Psoas muscle (tissue), 8 donors: ENCODE data around the gene SUSD5. TPM values are rescaled to one million over a fixed set of nuclear protein-coding genes. Genes with fewer than 3 reads are reported as not detected.

Source experiments
- ATAC-seq, 4 donors: fragments of 200-7000 bp; cut with Tn5 transposase; one replicate each; pipeline ENCODE4 v1.9.1; 2020; ENCODE audit warnings: moderate library complexity in 3 of 4, mild to moderate bottlenecking in 2 of 4
- DNase-seq, 2 donors: peaks; one replicate each; pipeline ENCODE4 v3.0.0-alpha.2; 2020
- H3K27ac ChIP-seq: fragments of 200-600 bp; one replicate; pipeline ENCODE4 v1.8.0; 2022
- H3K27me3 ChIP-seq, 3 donors: fragments of 200-600 bp in 1 of 3; one replicate each; pipeline versions ENCODE4 v1.6.1 to v1.8.0; 2013 to 2022; ENCODE audit warnings: low read length in 2 of 3, mild to moderate bottlenecking in 2 of 3, moderate library complexity in 1 of 3; ENCODE audit not compliant: insufficient read depth in 3 of 3
- H3K36me3 ChIP-seq, 2 donors: fragments of 200-600 bp in 1 of 2; one replicate each; pipeline versions ENCODE4 v1.6.1 to v1.8.0; 2013 to 2022; ENCODE audit warnings: low read depth in 1 of 2, mild to moderate bottlenecking in 1 of 2, moderate library complexity in 1 of 2; ENCODE audit not compliant: insufficient read depth in 1 of 2
- H3K4me1 ChIP-seq: fragments of 200-600 bp; one replicate; pipeline ENCODE4 v1.8.0; 2022
- H3K4me3 ChIP-seq: fragments of 200-600 bp; one replicate; pipeline ENCODE4 v1.8.0; 2022; ENCODE audit warnings: mild to moderate bottlenecking
- H3K9me3 ChIP-seq: fragments of 200-600 bp; one replicate; pipeline ENCODE4 v1.8.0; 2022
- WGBS, 3 donors: extraction: QIAGEN DNeasy Blood & Tissue Kit; methylation state at CpG; one replicate each; pipeline versions ENCODE4 v1.1.6 to v1.1.7; 2013; 5-methylcytosine and 5-hydroxymethylcytosine counted together
- intact Hi-C, 2 donors: fragments of 100-400 bp; cut with DNase I; formaldehyde crosslinking; loops; one replicate each; pipeline versions ENCODE4 v1.11.0 to v1.14.2; 2022
- polyA plus RNA-seq, 3 donors: library from polyadenylated mRNA; stranded (reverse); fragments of 200-250 nt; gene quantifications; one replicate each; pipeline ENCODE4 v1.2.3, GENCODE V29; 2013
- total RNA-seq, 4 donors: library from RNA; stranded (reverse); fragmentation: NEBNext Ultra II Directional in 2 of 4; extraction: Animal tissue kit (Norgen Biotek cat#: 25700) in 2 of 4; gene quantifications; one replicate each; pipeline versions ENCODE4 v1.2.1 to v1.2.4, GENCODE V29; 2021 to 2023
- TF ChIP-seq, protein P1 (sequence below): fragments of 200-600 bp; IDR thresholded peaks from one replicate; pipeline ENCODE4 v1.8.0; 2022; ENCODE audit warnings: antibody characterized with exemption
- donor health status: healthy with polysubstance abuse.
- donor health status: DM: no; HTN: no; CAD: no; lungs with moderate emphysema.
- donor health status: Bipolar disorder and iron deficiency.
- donor health status: healthy.
- donor health status: DM: yes; HTN: yes; CAD: no.
- donor health status: DM: no; HTN: no; CAD: no.
- donor health status: DM: no; HTN: no; CAD: no.
- donor health status: DM: yes; HTN: yes; CAD: no.

The SUSD5 gene
- total and polyA plus RNA-seq, 7 donors = 0.30 to 2.0 (median 0.71) TPM

DNA sequence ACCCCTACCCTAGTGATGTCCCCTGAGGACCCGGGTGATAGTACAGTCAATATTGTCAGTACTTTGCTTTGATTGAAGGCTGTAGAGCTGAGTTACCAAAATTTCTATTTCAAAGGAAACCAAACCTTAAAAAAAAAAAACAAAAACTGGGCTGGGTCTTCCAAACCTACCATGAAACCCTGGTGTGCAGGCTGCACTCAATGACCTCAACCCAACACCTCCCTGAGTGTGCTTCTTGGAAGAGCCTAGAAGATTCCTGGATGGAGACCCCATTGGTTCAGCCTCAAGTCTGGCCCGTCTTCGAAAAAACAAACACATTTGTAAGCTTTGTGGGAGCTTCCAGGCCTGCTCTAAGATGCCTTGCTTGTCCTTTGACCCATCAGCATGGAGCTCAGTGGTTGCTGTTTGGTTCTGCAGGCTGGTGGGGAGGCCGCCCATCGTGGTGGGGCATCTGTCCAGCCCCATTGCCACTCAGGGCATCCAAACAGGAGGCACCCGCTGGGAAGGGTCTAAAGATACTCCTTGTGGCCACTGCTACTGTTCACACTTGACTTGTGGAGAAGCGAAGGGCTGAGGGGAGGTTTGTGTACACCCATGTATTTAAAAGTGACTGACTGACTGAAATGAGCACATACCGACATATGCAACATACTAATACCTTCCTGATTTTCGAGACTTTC lies 72.6 kb downstream of the SUSD5 start:
- intact Hi-C loops = no loop called here
- TF ChIP-seq, protein P1, sequence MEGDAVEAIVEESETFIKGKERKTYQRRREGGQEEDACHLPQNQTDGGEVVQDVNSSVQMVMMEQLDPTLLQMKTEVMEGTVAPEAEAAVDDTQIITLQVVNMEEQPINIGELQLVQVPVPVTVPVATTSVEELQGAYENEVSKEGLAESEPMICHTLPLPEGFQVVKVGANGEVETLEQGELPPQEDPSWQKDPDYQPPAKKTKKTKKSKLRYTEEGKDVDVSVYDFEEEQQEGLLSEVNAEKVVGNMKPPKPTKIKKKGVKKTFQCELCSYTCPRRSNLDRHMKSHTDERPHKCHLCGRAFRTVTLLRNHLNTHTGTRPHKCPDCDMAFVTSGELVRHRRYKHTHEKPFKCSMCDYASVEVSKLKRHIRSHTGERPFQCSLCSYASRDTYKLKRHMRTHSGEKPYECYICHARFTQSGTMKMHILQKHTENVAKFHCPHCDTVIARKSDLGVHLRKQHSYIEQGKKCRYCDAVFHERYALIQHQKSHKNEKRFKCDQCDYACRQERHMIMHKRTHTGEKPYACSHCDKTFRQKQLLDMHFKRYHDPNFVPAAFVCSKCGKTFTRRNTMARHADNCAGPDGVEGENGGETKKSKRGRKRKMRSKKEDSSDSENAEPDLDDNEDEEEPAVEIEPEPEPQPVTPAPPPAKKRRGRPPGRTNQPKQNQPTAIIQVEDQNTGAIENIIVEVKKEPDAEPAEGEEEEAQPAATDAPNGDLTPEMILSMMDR = no peak
- no peak overlapping the region for H3K4me3 ChIP-seq
- no peak for DNase-seq
- WGBS, 3 donors = 71 to 87% (median 73%) methylated on average over 9 of the region's 9 CpGs
- no peaks in the 10 kb centered on the region for H3K27me3 ChIP-seq
- H3K36me3 ChIP-seq = peaks cover 0 to 25% of the 10 kb centered on the region in 2 donors
- peak in 1 of 4 donors; percentile 12 for ATAC-seq
- peaks cover 7% of the 10 kb centered on the region for H3K4me1 ChIP-seq
- no peaks in the 10 kb centered on the region for H3K9me3 ChIP-seq
- no peak overlapping the region for H3K27ac ChIP-seq

DNA sequence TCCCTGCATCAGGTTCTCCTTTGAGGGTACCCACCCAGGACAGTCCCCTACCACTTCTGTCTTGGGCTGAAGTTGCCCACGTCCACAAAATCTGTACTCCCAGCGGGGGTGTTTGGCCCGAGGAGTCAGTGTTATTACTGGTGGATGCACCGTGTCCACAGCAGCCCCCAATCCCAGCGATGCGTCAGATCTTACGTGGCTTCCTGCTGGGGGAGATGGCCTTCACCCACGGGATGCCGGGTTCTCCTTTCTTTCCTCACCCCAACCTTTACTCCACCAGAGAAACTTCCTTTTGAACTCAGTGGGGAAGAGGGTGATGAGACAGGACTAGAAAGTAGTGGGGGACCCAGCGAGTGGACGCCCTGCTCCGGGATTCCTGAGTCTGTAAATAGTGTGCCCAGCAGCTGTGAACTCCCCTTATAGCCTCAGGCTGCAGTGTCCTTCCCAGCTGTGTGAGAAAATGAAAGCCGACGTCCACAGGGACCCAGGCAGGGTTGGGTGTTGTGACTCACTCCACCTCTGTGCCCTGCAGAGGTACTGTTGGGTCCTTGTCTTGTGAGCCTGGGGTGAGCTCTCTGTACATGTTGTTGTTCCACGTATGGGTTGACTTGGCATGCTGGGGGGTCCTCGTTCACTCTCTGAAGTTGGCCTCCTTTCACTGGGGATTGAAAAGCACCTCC lies 73.2 kb downstream of the SUSD5 start:
- no peaks in the 10 kb centered on the region for H3K9me3 ChIP-seq
- no peak for ATAC-seq
- H3K27ac ChIP-seq = no peak overlapping the region
- peaks cover 0 to 32% of the 10 kb centered on the region in 2 donors for H3K36me3 ChIP-seq
- WGBS, 3 donors = 90 to 97% (median 92%) methylated on average over 16 of the region's 16 CpGs
- no peak overlapping the region for H3K4me3 ChIP-seq
- peaks cover 7% of the 10 kb centered on the region for H3K4me1 ChIP-seq
- TF ChIP-seq, protein P1 = no peak
- no peak for DNase-seq
- intact Hi-C loops = no loop called here
- no peaks in the 10 kb centered on the region for H3K27me3 ChIP-seq

DNA sequence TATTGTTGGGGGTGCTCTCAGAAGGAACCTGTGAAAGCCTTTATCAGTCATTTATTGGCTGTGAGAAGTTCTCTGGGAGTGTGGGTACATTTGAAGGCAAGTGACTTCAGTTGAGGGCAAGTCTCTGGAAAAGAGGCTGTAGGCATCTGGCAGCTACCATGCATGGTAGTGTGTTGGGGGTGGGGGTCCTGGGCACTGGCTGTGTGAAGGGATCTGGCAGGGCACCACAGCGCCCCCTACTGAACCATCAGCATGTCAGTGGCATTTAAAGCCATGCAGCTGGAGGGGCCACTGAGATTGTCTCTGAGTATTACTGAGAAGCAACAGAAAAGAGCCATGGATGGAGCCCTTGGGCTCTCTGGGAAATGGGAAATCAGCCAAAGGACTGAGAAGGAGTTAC lies 74.2 kb downstream of the SUSD5 start:
- intact Hi-C loops = no loop called here
- WGBS, 3 donors = 59 to 92% (median 73%) methylated on average over 1 of the region's 1 CpG

DNA sequence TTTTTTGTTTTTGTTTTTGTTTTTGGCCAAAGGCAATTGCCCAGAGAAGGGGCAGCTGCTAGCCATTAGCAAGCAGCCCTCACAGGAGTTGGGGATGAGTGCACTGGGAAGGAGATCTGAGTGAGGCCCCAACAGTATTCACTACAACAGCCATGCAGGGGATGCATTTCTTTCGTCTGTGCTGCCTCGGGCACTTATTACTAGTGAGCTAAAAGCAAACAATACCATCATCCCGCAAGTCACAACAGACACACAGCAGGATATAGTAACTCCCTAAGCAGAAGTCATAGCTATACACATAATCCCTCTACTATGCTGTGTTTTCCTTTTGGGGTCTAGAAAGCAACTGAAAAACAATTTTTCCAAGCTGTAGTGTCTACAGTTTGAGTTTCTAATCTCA lies 77.6 kb downstream of the SUSD5 start:
- Histone ChIP-seq H3K36me3 (peaks cover 0 to 64% of the 10 kb centered on the region in 2 donors), H3K4me3 (no peak overlapping the region), H3K4me1 (no peaks in the 10 kb centered on the region), H3K9me3 (no peaks in the 10 kb centered on the region), H3K27ac (no peak overlapping the region), H3K27me3 (no peaks in the 10 kb centered on the region)
- TF ChIP-seq, protein P1 = no peak
- intact Hi-C loops = no loop called here
- ATAC-seq (no peak), DNase-seq (no peak)
- WGBS, 3 donors = 91 to 96% (median 94%) methylated on average over 3 of the region's 3 CpGs

More for the DNA sequence above, 74.2 kb downstream of the SUSD5 start:
- no peaks in the 10 kb centered on the region for H3K27me3 ChIP-seq
- TF ChIP-seq, protein P1 = no peak
- H3K27ac ChIP-seq = no peak overlapping the region
- ATAC-seq (no peak), DNase-seq (no peak)
- H3K9me3 ChIP-seq = no peaks in the 10 kb centered on the region
- peaks cover 7% of the 10 kb centered on the region for H3K4me1 ChIP-seq
- peaks cover 0 to 40% of the 10 kb centered on the region in 2 donors for H3K36me3 ChIP-seq
- H3K4me3 ChIP-seq = no peak overlapping the region
